ENCODE measurements around the gene NIT1.
A peak's percentile ranks its signal among the peaks of the same experiment; 100 is the strongest.

NIT1 gene

GRCh38 chr1:161083748-161084596, 33.9 kb upstream of the NIT1 start:
- no peak for DNase-seq (ENCODE audit: extremely low read depth in 1 of 2, low read depth in 1 of 2)

GRCh38 chr1:161084597-161084988, 33.3 kb upstream of the NIT1 start:
- no peak for DNase-seq (ENCODE audit: extremely low read depth in 1 of 2, low read depth in 1 of 2)

GRCh38 chr1:161085165-161085564, 32.7 kb upstream of the NIT1 start:
- DNase-seq (ENCODE audit: extremely low read depth in 1 of 2, low read depth in 1 of 2), result no peak

GRCh38 chr1:161086457-161086856, 31.4 kb upstream of the NIT1 start:
- no peak for DNase-seq (ENCODE audit: extremely low read depth in 1 of 2, low read depth in 1 of 2)

- DNase-seq (ENCODE audit: extremely low read depth in 1 of 2, low read depth in 1 of 2), result no peak
These were observed 29.3 kb upstream of the NIT1 start for GRCh38 chr1:161088587-161089110.

- no peak for DNase-seq (ENCODE audit: extremely low read depth in 1 of 2, low read depth in 1 of 2)
These were observed 28.5 kb upstream of the NIT1 start, which contains the start of gene NECTIN4 for GRCh38 chr1:161089251-161089924. Gene NECTIN4, minus strand, starts transcription at chr1:161089558. Its CDS starts 262 bp downstream, at chr1:161089296.

- DNase-seq (ENCODE audit: extremely low read depth in 1 of 2, low read depth in 1 of 2), result no peak
These were observed 28.0 kb upstream of the NIT1 start for GRCh38 chr1:161089938-161090337.

- DNase-seq (ENCODE audit: extremely low read depth in 1 of 2, low read depth in 1 of 2), result no peak
These were observed 27.3 kb upstream of the NIT1 start for GRCh38 chr1:161090617-161091016.

GRCh38 chr1:161091093-161091492, 26.8 kb upstream of the NIT1 start:
- DNase-seq (ENCODE audit: extremely low read depth in 1 of 2, low read depth in 1 of 2), result no peak

GRCh38 chr1:161091796-161092507, 26.0 kb upstream of the NIT1 start:
- DNase-seq (ENCODE audit: extremely low read depth in 1 of 2, low read depth in 1 of 2), result no peak

GRCh38 chr1:161092621-161093028, 25.3 kb upstream of the NIT1 start:
- no peak for DNase-seq (ENCODE audit: extremely low read depth in 1 of 2, low read depth in 1 of 2)

GRCh38 chr1:161094481-161094880, 23.4 kb upstream of the NIT1 start:
- DNase-seq (ENCODE audit: extremely low read depth in 1 of 2, low read depth in 1 of 2), result no peak

GRCh38 chr1:161095230-161095629, 22.7 kb upstream of the NIT1 start:
- DNase-seq (ENCODE audit: extremely low read depth in 1 of 2, low read depth in 1 of 2), result no peak

GRCh38 chr1:161096015-161096414, 21.9 kb upstream of the NIT1 start:
- DNase-seq (ENCODE audit: extremely low read depth in 1 of 2, low read depth in 1 of 2), result no peak

GRCh38 chr1:161096530-161096929, 21.4 kb upstream of the NIT1 start:
- DNase-seq (ENCODE audit: extremely low read depth in 1 of 2, low read depth in 1 of 2), result no peak

GRCh38 chr1:161098210-161099068, 19.5 kb upstream of the NIT1 start, which contains the start of gene KLHDC9:
Gene KLHDC9, plus strand, starts transcription at chr1:161098361. Its CDS starts 175 bp downstream, at chr1:161098536.
- peak; percentile 17 to 46 for DNase-seq (ENCODE audit: extremely low read depth in 1 of 2, low read depth in 1 of 2)

- no peak for DNase-seq (ENCODE audit: extremely low read depth in 1 of 2, low read depth in 1 of 2)
These were observed 18.7 kb upstream of the NIT1 start for GRCh38 chr1:161099090-161099802.

GRCh38 chr1:161100556-161100955, 17.3 kb upstream of the NIT1 start:
- no peak for DNase-seq (ENCODE audit: extremely low read depth in 1 of 2, low read depth in 1 of 2)

GRCh38 chr1:161106431-161106830, 11.5 kb upstream of the NIT1 start:
- no peak for DNase-seq (ENCODE audit: extremely low read depth in 1 of 2, low read depth in 1 of 2)

- DNase-seq (ENCODE audit: extremely low read depth in 1 of 2, low read depth in 1 of 2), result no peak
These were observed 6.8 kb upstream of the NIT1 start for GRCh38 chr1:161111117-161111516.

Measured in activated CD8-positive, alpha-beta memory T cell treated with anti-CD3 and anti-CD28 coated beads for 1 hour (primary cell).